AG08396 (cell line): ENCODE results near the gene PITPNB.
A peak's percentile ranks its signal among the peaks of the same experiment; 100 is the strongest.

Source experiments
- DNase-seq: peaks from one replicate; pipeline ENCODE4 v3.0.0; 2012; ENCODE audit warnings: low spot score, mixed read lengths

The PITPNB gene

GRCh38 chr22:27919222-27919941, at the start of gene PITPNB:
TSS of gene PITPNB (minus strand) at chr22:27919256. CDS start at chr22:27919191, 65 bp downstream.
- DNase-seq = peak; percentile 100

GRCh38 chr22:27966168-27967064, 47.4 kb upstream of the PITPNB start:
- DNase-seq = no peak

- no peak for DNase-seq
Measured at GRCh38 chr22:27962268-27963044, 43.4 kb upstream of the PITPNB start.

GRCh38 chr22:27961680-27962079, 42.6 kb upstream of the PITPNB start:
- DNase-seq = no peak

- no peak for DNase-seq
Measured at GRCh38 chr22:27961182-27961581, 42.1 kb upstream of the PITPNB start.

- no peak for DNase-seq
Measured at GRCh38 chr22:27959335-27960090, 40.5 kb upstream of the PITPNB start.

GRCh38 chr22:27952779-27953178, 33.7 kb upstream of the PITPNB start:
- DNase-seq = no peak

GRCh38 chr22:27952091-27952490, 33.0 kb upstream of the PITPNB start:
- no peak for DNase-seq

GRCh38 chr22:27949421-27949820, 30.4 kb upstream of the PITPNB start:
- no peak for DNase-seq

GRCh38 chr22:27948569-27948968, 29.5 kb upstream of the PITPNB start:
- no peak for DNase-seq

GRCh38 chr22:27947448-27947847, 28.4 kb upstream of the PITPNB start:
- DNase-seq = no peak

GRCh38 chr22:27941143-27941542, 22.1 kb upstream of the PITPNB start:
- no peak for DNase-seq

- no peak for DNase-seq
Measured at GRCh38 chr22:27937453-27937852, 18.4 kb upstream of the PITPNB start.

GRCh38 chr22:27935897-27936296, 16.8 kb upstream of the PITPNB start:
- no peak for DNase-seq

GRCh38 chr22:27934069-27934468, 15.0 kb upstream of the PITPNB start:
- no peak for DNase-seq

- no peak for DNase-seq
Measured at GRCh38 chr22:27933186-27933983, 14.3 kb upstream of the PITPNB start.

GRCh38 chr22:27930331-27931060, 11.4 kb upstream of the PITPNB start:
- no peak for DNase-seq

- no peak for DNase-seq
Measured at GRCh38 chr22:27927608-27928007, 8.6 kb upstream of the PITPNB start.

GRCh38 chr22:27925331-27925730, 6.3 kb upstream of the PITPNB start:
- no peak for DNase-seq
